ENCODE data around the gene PPP1R37. TPM values are rescaled to one million over a fixed set of nuclear protein-coding genes. Genes with fewer than 3 reads are reported as not detected.

Gene PPP1R37
- total and polyA plus RNA-seq, 2 of the 13 experiments (the other 11 are each of a cell fraction or from before 2014, with no cell fraction given), result 9.0 to 14.3 TPM

- BruUV-seq (replicated peaks), result no TSS peak
- no peak for ATAC-seq
- 95% methylated on average over 16 of the region's 17 CpGs for WGBS (ENCODE audit: low lambda C conversion rate)
Measured at GRCh38 chr19:45090034-45090433, 2.9 kb upstream of the PPP1R37 start.

More at GRCh38 chr19:45090034-45090433, 2.9 kb upstream of the PPP1R37 start:
- intact Hi-C loops (cut with micrococcal nuclease; ENCODE audit: unreplicated experiment), result no loop called here
- TF ChIP-seq ZNF557 (CRISPR knock-in tag; IDR thresholded peaks at IDR 0.05) (no peak), RBFOX2 (IDR thresholded peaks at IDR 0.05; ENCODE audit: low read depth, low read length) (0 out of 2 replicates have a peak, but pooled peaks have one; percentile 34), PAWR (CRISPR knock-in tag; IDR thresholded peaks at IDR 0.05; ENCODE audit: borderline replicate concordance) (no peak), ZNF101 (CRISPR knock-in tag; IDR thresholded peaks at IDR 0.05; ENCODE audit: borderline replicate concordance, low read depth) (no peak), TEF (CRISPR knock-in tag; IDR thresholded peaks at IDR 0.05) (no peak), WIZ (CRISPR knock-in tag; IDR thresholded peaks at IDR 0.05) (no peak), ZSCAN29 (CRISPR knock-in tag; conservative IDR thresholded peaks at IDR 0.05) (no peak)
- TF ChIP-seq, protein P1, sequence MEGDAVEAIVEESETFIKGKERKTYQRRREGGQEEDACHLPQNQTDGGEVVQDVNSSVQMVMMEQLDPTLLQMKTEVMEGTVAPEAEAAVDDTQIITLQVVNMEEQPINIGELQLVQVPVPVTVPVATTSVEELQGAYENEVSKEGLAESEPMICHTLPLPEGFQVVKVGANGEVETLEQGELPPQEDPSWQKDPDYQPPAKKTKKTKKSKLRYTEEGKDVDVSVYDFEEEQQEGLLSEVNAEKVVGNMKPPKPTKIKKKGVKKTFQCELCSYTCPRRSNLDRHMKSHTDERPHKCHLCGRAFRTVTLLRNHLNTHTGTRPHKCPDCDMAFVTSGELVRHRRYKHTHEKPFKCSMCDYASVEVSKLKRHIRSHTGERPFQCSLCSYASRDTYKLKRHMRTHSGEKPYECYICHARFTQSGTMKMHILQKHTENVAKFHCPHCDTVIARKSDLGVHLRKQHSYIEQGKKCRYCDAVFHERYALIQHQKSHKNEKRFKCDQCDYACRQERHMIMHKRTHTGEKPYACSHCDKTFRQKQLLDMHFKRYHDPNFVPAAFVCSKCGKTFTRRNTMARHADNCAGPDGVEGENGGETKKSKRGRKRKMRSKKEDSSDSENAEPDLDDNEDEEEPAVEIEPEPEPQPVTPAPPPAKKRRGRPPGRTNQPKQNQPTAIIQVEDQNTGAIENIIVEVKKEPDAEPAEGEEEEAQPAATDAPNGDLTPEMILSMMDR (CRISPR knock-in tag; IDR thresholded peaks at IDR 0.05), result peak; percentile 20; the same call in 1 of the 2 replicates
- no peak for DNase-seq (ENCODE audit: low spot score)
- no peaks in the 10 kb centered on the region; a peak in 1 of 5 replicates for H3K27me3 ChIP-seq (ENCODE audit: control insufficient read depth in 1 of 2, insufficient read depth in 2 of 2, low read length in 2 of 2)
- peaks cover 5 to 31% of the 10 kb centered on the region in 2 experiments; a peak in 4 of 5 replicates for H3K36me3 ChIP-seq (replicated peaks in 1 of 2; ENCODE audit: control insufficient read depth in 1 of 2, insufficient read depth in 2 of 2, low read length in 2 of 2)
- in situ Hi-C loops (cut with HindIII; ENCODE audit: extremely low pct_ligation_motif_present, low pct_unique_long_range_greater_than_20kb), result no loop called here
- no peak for FAIRE-seq
- H3K9me3 ChIP-seq (ENCODE audit: low read length), result no peaks in the 10 kb centered on the region
- no peaks in the 10 kb centered on the region for H4K20me1 ChIP-seq (ENCODE audit: insufficient read depth, low read length)
- H3K9ac ChIP-seq (ENCODE audit: insufficient read depth, low read depth, low read length), result no peak overlapping the region
- no peak overlapping the region for H3K4me2 ChIP-seq (ENCODE audit: low read depth, low read length)
- H3K79me2 ChIP-seq (ENCODE audit: insufficient read depth, low read length), result peaks cover 26% of the 10 kb centered on the region
- no peak overlapping the region for H2AFZ ChIP-seq (ENCODE audit: low read length)
- ChIA-PET CTCF (ENCODE audit: low intra/inter-chr PET ratio, low total read pairs) (no interaction called here), POLR2A (interaction anchor here (2.0 kb wide), 1 partner anchor 14 kb away, joined by 5 read pairs; no protein-coding TSS in a partner anchor)
- no peak overlapping the region for H3K4me3 ChIP-seq (replicated peaks in 1 of 3; ENCODE audit: insufficient read depth in 1 of 3, low read depth in 2 of 3, low read length in 3 of 3)
- H3K4me1 ChIP-seq (ENCODE audit: insufficient read depth, low read length), result peaks cover 18% of the 10 kb centered on the region
- no peak overlapping the region for H3K27ac ChIP-seq (ENCODE audit: extremely low read length, insufficient read depth, low read length)

Measured in HepG2 (cell line).